D341Med (cell line): ENCODE results near the gene ARHGEF3.

ENCODE experiments used
- DNase-seq: peaks from one replicate; pipeline ENCODE4 v3.0.0; 2012; ENCODE audit warnings: low spot score

Gene ARHGEF3

GRCh38 chr3:56795097-56795828 is 6.5 kb downstream of the ARHGEF3 start:
- DNase-seq, result no peak

- no peak for DNase-seq
These were observed 9.6 kb downstream of the ARHGEF3 start for GRCh38 chr3:56792193-56792592.

GRCh38 chr3:56790016-56790821 is 11.5 kb downstream of the ARHGEF3 start:
- DNase-seq, result no peak

- DNase-seq, result no peak
These were observed 12.7 kb downstream of the ARHGEF3 start for GRCh38 chr3:56789076-56789475.

- no peak for DNase-seq
These were observed 13.2 kb downstream of the ARHGEF3 start for GRCh38 chr3:56788521-56788920.

GRCh38 chr3:56787784-56788256 is 13.9 kb downstream of the ARHGEF3 start:
- DNase-seq, result no peak

- DNase-seq, result no peak
These were observed 14.4 kb downstream of the ARHGEF3 start for GRCh38 chr3:56787258-56787775.

- DNase-seq, result no peak
These were observed 16.2 kb downstream of the ARHGEF3 start for GRCh38 chr3:56785499-56785898.

GRCh38 chr3:56784448-56785001 is 17.2 kb downstream of the ARHGEF3 start:
- DNase-seq, result no peak

GRCh38 chr3:56783644-56784447 is 17.9 kb downstream of the ARHGEF3 start:
- no peak for DNase-seq

GRCh38 chr3:56782906-56783305 is 18.8 kb downstream of the ARHGEF3 start:
- DNase-seq, result no peak

GRCh38 chr3:56782215-56782614 is 19.5 kb downstream of the ARHGEF3 start:
- DNase-seq, result no peak

GRCh38 chr3:56781762-56782161 is 20.0 kb downstream of the ARHGEF3 start:
- DNase-seq, result no peak

- no peak for DNase-seq
These were observed 20.8 kb downstream of the ARHGEF3 start for GRCh38 chr3:56780936-56781335.

GRCh38 chr3:56778893-56779292 is 22.9 kb downstream of the ARHGEF3 start:
- DNase-seq, result no peak

GRCh38 chr3:56776556-56776950 is 25.2 kb downstream of the ARHGEF3 start:
- no peak for DNase-seq

- DNase-seq, result no peak
These were observed 25.8 kb downstream of the ARHGEF3 start for GRCh38 chr3:56775838-56776555.

GRCh38 chr3:56775445-56775837 is 26.3 kb downstream of the ARHGEF3 start:
- no peak for DNase-seq

GRCh38 chr3:56773986-56774385 is 27.8 kb downstream of the ARHGEF3 start:
- no peak for DNase-seq

GRCh38 chr3:56772952-56773938 is 28.5 kb downstream of the ARHGEF3 start:
- no peak for DNase-seq
